ENCODE measurements around the gene MAGI2.

Gene MAGI2

GRCh38 chr7:78206769-78207168 is 1246.7 kb downstream of the MAGI2 start:
- DNase-seq (ENCODE audit: low spot score) = no peak
- TF ChIP-seq CTCF (IDR thresholded peaks at IDR 0.05; ENCODE audit: borderline replicate concordance, control extremely low read depth, extremely low read depth, insufficient read depth, missing control alignments) = no peak
- in situ Hi-C loops (cut with MboI; ENCODE audit: low sequenced_read_pairs, unreplicated experiment) = no loop called here

GRCh38 chr7:78203042-78203720 is 1250.3 kb downstream of the MAGI2 start:
- in situ Hi-C loops (cut with MboI; ENCODE audit: low sequenced_read_pairs, unreplicated experiment) = no loop called here
- no peak for DNase-seq (ENCODE audit: low spot score)
- no peak for TF ChIP-seq CTCF (IDR thresholded peaks at IDR 0.05; ENCODE audit: borderline replicate concordance, control extremely low read depth, extremely low read depth, insufficient read depth, missing control alignments)

GRCh38 chr7:78198756-78199155 is 1254.7 kb downstream of the MAGI2 start:
- DNase-seq (ENCODE audit: low spot score) = no peak
- in situ Hi-C loops (cut with MboI; ENCODE audit: low sequenced_read_pairs, unreplicated experiment) = no loop called here
- TF ChIP-seq CTCF (IDR thresholded peaks at IDR 0.05; ENCODE audit: borderline replicate concordance, control extremely low read depth, extremely low read depth, insufficient read depth, missing control alignments) = no peak

GRCh38 chr7:78197447-78197846 is 1256.0 kb downstream of the MAGI2 start:
- no peak for TF ChIP-seq CTCF (IDR thresholded peaks at IDR 0.05; ENCODE audit: borderline replicate concordance, control extremely low read depth, extremely low read depth, insufficient read depth, missing control alignments)
- in situ Hi-C loops (cut with MboI; ENCODE audit: low sequenced_read_pairs, unreplicated experiment) = no loop called here
- no peak for DNase-seq (ENCODE audit: low spot score)

GRCh38 chr7:78195281-78195680 is 1258.2 kb downstream of the MAGI2 start:
- in situ Hi-C loops (cut with MboI; ENCODE audit: low sequenced_read_pairs, unreplicated experiment) = no loop called here
- no peak for DNase-seq (ENCODE audit: low spot score)
- TF ChIP-seq CTCF (IDR thresholded peaks at IDR 0.05; ENCODE audit: borderline replicate concordance, control extremely low read depth, extremely low read depth, insufficient read depth, missing control alignments) = no peak

- in situ Hi-C loops (cut with MboI; ENCODE audit: low sequenced_read_pairs, unreplicated experiment) = no loop called here
- DNase-seq (ENCODE audit: low spot score) = no peak
- TF ChIP-seq CTCF (IDR thresholded peaks at IDR 0.05; ENCODE audit: borderline replicate concordance, control extremely low read depth, extremely low read depth, insufficient read depth, missing control alignments) = no peak
These were observed 1258.9 kb downstream of the MAGI2 start for GRCh38 chr7:78194611-78195010.

All from GM13976 (cell line).